ENCODE results near the gene ENTPD8.

Gene ENTPD8

GRCh38 chr9:137441289-137441934, at the start of gene ENTPD8:
ENTPD8 (minus strand) TSS chr9:137441357; CDS start chr9:137438285, 3,072 bp downstream.
- H3K4me3 ChIP-seq (ENCODE audit: low read length): peak within 1 kb of the TSS; percentile 29
- TF ChIP-seq CTCF (conservative IDR thresholded peaks at IDR 0.05; ENCODE audit: low read depth, low read length): no peak
- no peak for DNase-seq (ENCODE audit: low read depth)

- no peak for DNase-seq (ENCODE audit: low read depth)
- no peak overlapping the region for H3K4me3 ChIP-seq (ENCODE audit: low read length)
Measured at GRCh38 chr9:137490532-137491186, 49.5 kb upstream of the ENTPD8 start.

GRCh38 chr9:137488906-137489305, 47.7 kb upstream of the ENTPD8 start:
- no peak overlapping the region for H3K4me3 ChIP-seq (ENCODE audit: low read length)
- no peak for TF ChIP-seq CTCF (conservative IDR thresholded peaks at IDR 0.05; ENCODE audit: low read depth, low read length)
- no peak for DNase-seq (ENCODE audit: low read depth)

More at GRCh38 chr9:137490532-137491186, 49.5 kb upstream of the ENTPD8 start:
- no peak for TF ChIP-seq CTCF (conservative IDR thresholded peaks at IDR 0.05; ENCODE audit: low read depth, low read length)

- no peak for DNase-seq (ENCODE audit: low read depth)
- H3K4me3 ChIP-seq (ENCODE audit: low read length): no peak overlapping the region
- TF ChIP-seq CTCF (conservative IDR thresholded peaks at IDR 0.05; ENCODE audit: low read depth, low read length): no peak
Measured at GRCh38 chr9:137488327-137488653, 47.1 kb upstream of the ENTPD8 start.

GRCh38 chr9:137487454-137488326, 46.5 kb upstream of the ENTPD8 start:
- H3K4me3 ChIP-seq (ENCODE audit: low read length): no peak overlapping the region
- TF ChIP-seq CTCF (conservative IDR thresholded peaks at IDR 0.05; ENCODE audit: low read depth, low read length): no peak
- no peak for DNase-seq (ENCODE audit: low read depth)

GRCh38 chr9:137486545-137487453, 45.6 kb upstream of the ENTPD8 start:
- H3K4me3 ChIP-seq (ENCODE audit: low read length): no peak overlapping the region
- TF ChIP-seq CTCF (conservative IDR thresholded peaks at IDR 0.05; ENCODE audit: low read depth, low read length): no peak
- no peak for DNase-seq (ENCODE audit: low read depth)
